GM23248 (cell line): ENCODE data around the gene EID3.

Experiments
- EZH2 ChIP-seq: fragments of 200-600 bp; sonication (generic); IDR thresholded peaks from 2 replicates; pipeline ENCODE4 v1.6.1; 2018; ENCODE audit warnings: antibody characterized with exemption, mild to moderate bottlenecking; ENCODE audit not compliant: insufficient read depth, poor library complexity, severe bottlenecking
- EZH2phosphoT487 ChIP-seq: fragments of 200-600 bp; sonication (generic); IDR thresholded peaks from 2 replicates; pipeline ENCODE4 v1.6.1; 2018; ENCODE audit warnings: antibody characterized with exemption, moderate library complexity, mild to moderate bottlenecking, low read depth; ENCODE audit not compliant: insufficient read depth

DNA sequence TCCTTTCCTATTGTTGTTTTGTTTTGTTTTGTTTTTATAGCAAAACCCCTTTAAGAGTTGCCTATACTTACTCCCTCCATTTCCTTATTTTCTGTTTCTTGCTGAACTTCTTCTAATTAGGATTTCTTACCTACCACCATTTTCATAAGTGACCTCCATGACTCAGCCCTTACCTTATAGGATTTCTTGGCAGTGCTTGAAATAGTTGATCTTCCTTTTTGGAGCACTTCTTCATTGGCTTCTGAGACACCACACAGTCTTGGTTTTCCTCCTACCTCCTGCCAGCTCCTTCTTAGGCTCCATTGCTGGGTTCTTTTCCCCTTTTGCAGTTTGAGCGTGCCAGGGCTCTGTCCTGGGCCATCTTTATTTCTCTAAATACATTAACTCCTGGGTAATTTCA is 23.4 kb upstream of the EID3 start:
- TF ChIP-seq EZH2 (no peak), EZH2phosphoT487 (no peak)
